ENCODE measurements around the gene BRS3.
"Not testable (repeated sequence)": the region's sequence is repeated elsewhere in the genome, so short reads cannot be mapped to it uniquely, and the experiment has no call there.

Gene BRS3

DNA sequence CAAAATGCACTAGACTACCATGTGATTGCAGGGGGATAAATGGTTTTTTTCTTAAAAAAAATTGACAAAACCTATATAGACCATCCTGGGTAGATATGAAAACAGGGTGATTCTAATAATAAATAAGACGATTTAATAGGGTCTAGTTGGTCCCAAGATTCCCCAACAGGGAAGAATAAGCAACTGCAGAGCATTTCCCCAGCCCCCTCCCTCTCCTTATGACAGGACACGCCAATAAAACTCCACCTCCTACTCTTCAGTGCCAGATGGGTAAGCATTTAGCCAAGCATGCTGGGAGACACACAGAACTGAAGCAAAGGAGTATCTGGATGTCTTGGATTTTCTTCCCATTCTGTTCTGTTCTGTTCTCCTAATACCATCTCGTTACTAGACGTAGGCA, at the start of gene BRS3:
Gene BRS3 (plus strand): TSS at position 301 of the 400 bp plus-strand sequence. CDS start 168 bp downstream, outside the sequence.
- DNase-seq: no peak

DNA sequence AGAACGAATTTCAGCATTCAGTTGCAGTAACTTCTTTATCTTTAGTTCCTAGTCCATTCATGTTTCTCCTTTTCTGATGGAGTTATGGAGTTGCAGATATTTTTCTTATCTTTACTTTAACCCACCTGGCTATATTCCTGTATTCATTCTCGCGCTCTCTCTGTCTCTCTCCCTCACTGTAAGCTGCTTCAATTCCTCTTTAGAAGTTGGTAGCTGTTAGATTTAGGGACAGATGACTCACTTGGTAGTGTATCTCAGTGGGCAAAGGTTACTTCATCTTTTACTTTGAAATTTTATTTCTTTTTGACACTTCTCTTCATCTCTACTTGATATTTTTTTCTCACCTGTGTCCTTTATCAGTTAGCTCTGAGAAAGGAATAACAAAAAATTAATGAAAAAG, 49.6 kb upstream of the BRS3 start:
- no peak for DNase-seq

DNA sequence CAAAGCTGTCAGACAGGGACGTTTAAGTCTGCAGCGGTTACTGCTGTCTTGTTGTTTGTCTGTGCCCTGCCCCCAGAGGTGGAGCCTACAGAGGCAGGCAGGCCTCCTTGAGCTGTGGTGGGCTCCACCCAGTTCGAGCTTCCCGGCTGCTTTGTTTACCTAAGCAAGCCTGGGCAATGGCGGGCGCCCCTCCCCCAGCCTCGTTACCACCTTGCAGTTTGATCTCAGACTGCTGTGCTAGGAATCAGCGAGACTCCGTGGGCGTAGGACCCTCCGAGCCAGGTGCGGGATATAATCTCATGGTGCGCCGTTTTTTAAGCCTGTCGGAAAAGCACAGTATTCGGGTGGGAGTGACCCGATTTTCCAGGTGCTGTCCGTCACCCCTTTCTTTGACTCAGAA, 42.1 kb upstream of the BRS3 start:
- not testable (repeated sequence) for DNase-seq

DNA sequence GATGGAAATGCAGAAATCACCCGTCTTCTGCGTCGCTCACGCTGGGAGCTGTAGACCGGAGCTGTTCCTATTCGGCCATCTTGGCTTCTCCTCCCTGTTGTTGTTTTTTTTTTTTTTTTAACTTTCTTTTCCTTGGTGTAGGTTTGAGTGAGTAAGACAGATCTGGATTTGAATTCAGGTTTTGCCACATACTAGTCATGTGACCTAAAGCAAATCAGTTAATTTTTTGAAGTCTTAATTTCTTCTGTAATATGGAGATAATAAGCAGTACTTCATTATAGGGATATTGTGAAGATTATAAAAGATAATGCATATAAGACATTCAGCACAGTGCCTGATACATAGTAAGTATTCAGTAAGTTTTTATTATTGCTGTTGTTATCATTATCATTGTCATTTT, 41.5 kb upstream of the BRS3 start:
- DNase-seq: no peak

DNA sequence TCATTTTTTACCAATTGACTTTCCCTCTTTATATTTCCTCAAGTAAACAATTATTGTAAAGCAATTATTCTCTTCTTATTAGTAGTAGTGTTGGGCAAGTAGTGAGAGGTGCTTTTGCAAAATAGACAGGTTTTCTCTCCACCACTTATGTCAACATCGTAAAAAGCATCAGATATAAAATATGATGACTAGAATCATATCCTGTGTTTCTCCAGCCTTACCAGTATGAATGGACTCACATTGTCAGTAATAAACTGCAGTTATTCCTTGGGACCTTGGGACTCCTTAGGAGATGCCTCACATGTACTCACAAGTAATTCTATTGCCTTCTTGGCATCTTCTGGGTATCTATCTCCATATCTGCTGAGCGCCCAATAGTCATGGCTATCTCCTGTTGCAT, 40.4 kb upstream of the BRS3 start:
- DNase-seq: no peak

DNA sequence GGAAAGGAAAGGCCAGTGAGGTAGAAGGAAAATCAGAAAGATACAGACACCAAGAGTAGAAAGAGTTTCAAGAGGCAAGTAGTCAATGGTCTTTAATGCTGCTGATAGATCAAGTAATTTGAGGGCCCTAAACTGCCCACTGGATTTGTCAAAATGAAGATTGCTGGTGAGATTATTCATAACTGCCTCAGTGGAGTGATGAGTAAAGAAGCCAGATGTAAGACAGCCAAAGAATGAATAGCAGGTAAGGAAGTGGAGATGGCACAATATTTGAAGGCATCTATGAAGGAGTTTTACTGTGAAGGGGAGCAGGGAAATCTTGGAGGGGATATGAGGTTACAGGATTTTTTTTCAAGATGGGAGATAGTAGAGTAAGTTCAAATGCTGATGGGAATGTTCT, 39.8 kb upstream of the BRS3 start:
- no peak for DNase-seq

DNA sequence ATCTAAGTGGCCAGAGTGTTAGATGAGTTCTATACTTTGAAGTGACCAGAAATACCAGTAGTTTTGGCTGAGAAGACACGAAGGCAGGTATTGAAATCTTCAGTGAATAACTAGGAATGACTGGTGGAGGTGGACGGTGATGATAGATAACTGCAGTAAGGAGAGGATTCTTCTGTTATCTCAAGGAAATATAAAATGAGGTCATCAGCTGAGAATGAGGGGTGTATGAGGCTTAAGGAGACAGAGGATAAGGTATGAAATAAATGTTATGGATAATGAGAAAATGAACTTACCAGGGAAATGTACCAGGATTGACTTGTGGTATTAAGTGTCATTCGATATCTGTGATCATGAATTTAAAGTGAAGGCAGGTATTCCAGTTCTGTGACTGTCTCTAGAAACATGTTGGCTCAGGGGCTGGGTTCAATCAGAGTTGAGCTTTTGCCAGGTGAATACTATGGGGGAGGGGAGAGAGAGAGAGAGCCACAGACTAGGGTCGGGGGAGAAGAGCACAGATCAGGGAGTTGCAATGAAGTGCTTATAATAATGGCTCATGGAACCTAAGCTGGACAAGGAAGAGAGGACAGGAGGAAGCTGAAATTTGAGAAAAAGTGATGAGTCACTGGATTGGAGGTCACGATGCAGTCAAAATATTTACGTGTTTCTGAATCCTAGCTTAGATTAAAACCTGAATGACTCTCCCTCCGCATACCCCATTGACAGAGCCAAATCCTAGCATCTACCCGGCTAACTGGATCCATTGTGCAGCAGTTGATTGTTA, 37.5 kb upstream of the BRS3 start:
- DNase-seq: no peak

DNA sequence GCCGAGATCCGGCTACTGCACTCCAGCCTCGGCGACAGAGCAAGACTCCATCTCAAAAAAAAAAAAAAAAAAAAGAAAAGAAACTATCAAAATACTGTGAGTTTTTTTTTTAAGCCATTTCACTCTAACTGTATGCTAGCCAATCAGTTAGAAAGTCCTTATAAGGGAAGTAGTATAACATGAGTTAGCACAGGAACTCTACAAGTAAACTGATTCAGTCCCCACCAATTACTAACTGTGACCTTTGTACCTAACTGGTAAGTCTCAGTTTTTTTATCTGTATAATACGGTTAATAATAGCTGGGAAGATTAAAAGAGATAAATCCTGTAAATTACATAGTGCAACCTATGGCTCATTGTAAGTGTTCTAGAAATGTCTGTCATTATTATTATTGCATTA, 35.1 kb upstream of the BRS3 start:
- no peak for DNase-seq

DNA sequence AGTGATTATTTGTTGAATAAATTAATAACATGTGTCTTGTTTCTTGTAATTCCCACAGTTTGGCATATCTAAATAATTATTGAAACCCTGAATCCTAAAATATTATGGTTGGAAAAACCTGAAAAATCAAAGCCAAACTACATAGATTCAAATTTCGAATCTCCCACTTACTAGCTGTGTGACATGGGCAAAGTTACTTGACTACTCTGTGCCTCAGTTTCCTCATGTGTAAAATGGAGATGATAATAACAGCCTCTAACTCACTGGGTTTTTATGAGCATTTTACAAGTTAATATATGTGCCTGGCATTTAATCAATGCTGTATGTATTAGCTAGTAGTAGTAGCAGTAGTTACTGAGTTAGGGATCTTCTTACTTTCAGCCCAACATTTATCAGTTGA, 34.6 kb upstream of the BRS3 start:
- no peak for DNase-seq

DNA sequence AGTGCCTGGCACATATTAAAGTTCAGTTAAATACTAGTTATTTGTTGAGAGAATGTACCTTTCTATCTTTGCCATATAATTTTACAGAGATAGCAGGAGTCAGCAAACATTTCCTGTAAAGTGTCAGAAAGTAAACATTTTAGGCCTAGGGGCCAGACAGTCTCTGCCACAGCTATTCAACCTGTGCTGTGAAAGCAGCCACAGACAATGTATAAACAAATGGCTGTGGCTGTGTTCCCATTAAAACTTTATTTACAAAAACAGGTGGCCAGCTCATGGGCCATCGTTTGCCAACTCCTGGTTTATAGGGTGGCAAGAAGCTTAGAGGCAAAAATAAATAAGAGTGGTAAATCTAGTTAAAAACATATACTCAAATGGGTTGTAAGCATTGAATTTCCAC, 34.0 kb upstream of the BRS3 start:
- DNase-seq: no peak

DNA sequence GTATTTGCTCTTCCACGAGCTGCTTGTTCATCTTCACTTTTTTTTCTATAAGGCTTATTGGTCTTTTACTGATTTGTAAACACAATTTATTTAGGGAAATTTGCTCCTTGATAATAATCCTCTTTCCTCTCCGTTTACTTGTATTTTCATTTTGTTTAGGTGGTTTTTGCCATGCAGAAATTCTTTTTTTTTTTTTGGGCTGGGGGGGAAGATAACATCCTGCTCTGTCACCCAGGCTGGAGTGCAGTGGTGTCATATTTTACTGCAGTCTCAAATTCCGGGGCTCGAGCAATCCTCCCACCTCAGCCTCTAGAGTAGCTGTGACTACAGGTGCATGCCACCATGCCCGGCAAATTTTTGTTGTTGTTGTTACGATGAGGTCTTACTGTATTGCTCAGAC, 31.6 kb upstream of the BRS3 start:
- no peak for DNase-seq

DNA sequence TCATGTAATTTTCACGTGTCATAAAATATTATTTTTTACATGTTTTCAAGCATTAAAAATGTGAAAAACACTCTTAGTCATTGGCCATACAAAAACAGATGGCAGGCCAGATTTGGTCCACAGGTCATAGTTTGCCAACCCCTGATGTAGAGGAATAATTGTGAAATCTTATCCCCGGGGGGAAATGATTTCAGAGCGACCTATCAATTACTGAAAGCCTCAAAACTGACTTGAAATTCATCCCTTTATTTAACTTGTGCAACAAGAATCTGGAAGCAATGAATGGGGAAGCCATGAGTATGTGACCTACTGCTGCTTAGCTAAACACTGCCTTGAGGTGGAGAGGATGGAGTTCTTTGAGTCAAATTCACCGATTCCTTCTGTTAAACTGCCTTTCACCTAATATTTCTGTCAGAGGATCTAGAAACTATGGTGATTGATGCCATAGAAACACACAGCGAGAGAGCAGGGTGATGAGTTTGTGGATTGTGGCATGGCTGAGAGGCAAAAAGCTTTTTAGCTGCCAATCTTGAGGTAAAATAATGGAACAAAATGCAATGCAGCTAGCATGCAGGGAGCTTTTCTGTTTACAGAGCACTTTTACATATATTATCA, 30.3 kb upstream of the BRS3 start:
- DNase-seq: no peak

DNA sequence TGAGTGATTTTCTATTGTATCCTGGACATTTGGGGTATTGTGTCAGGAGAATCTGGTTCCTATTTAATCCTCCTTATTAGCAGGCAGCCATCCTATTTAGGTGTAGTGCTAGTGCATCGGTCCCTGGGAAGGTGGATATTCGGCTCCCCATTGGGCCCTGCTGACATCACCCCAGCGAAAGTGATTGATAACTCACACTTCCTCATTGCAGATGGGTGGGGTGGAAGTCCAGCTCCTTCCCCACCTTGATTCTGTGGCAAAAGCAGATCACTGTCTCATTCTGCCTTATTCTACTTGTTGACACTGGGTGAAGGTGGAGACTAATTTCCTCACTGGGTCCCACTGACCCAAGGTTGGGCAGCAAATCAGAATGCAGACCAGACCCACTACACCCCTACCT, 23.2 kb upstream of the BRS3 start:
- DNase-seq: no peak

DNA sequence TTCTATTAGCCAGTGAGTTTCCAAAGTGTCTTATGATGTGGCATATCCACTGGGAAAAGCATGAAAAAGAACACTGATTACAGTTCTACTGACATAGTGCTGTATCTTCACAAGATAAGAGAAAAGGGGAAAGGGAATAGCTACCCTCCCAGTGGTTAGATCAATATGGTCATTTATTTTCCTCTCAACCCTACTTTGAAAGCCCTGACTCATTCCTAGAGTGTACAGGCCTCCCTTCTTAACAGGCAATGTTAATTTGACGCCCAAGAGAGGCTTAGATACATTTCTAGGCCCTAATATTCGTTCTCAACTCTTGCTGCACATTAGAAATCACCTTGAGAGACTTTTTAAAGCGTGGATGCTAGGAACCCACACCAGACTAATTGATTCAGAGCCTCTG, 20.4 kb upstream of the BRS3 start:
- no peak for DNase-seq

DNA sequence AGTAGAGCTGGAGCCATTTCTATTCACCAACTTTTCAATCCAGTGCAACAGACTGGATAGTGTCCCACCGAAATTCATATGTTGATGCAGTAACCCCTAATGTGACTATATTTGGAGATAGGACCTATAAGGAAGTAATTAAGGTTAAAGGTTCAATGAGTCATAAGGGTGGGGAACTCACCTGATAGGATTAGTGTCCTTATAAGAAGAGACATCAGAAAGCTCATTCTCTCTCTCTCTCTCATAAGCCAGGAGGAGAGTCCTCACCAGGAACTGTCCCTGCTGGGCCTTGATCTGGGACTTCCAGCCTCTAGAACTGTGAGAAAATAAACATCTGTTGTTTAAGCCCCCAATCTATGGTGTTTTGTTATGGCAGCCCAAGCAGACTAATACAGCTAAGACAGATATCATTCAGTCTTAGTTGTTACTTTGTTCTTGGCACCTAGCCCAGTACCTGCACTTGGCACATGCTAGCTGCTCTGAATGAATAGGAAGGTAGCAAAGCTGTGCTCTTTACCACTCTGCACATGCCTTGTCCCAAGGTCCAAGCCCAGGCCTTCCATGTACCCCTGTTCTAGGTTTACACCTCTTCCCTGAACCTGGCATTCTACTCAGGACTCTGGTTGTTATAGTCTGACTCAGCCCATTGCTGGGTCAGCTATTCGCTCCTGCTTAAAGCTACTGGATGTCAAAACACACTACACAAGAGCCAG, 19.2 kb upstream of the BRS3 start:
- DNase-seq: no peak

DNA sequence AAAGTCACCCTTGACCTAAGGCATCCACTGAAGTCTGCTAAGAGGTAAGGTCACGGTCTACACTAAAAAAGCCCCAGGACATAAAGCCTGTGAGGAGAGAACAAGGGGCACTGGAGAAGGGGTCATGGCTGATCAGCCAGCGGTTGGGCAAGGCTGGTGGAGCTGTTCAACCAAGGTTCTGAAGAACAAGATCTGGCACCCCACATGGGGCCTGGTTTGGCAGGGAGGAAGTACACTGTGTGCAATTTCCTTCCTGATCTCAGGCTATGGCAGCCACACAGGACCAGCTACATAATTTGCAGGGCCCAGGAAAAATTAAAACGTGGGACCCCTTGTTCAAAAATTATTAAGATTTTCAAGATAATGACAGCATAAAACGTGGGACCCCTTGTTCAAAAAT, 14.1 kb upstream of the BRS3 start:
- no peak for DNase-seq

DNA sequence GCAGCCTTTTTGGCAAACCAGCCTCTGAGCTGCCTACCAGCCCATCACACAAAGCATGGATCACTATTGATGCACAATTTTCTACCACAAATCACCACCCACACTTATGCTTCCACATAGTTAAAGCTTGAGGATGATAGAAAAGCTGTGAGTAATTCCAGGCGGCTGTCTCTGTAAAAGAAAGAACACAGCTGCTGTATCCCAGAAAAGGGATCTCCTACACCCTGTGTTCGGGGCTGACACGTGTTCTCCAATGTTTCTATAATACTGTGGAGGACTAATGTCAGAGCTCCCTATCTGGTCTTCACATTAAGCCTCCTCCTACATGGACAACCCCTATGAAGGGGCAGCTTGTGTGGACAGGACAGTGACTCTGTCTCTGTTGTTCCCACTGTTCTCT, 12.5 kb upstream of the BRS3 start:
- DNase-seq: no peak

DNA sequence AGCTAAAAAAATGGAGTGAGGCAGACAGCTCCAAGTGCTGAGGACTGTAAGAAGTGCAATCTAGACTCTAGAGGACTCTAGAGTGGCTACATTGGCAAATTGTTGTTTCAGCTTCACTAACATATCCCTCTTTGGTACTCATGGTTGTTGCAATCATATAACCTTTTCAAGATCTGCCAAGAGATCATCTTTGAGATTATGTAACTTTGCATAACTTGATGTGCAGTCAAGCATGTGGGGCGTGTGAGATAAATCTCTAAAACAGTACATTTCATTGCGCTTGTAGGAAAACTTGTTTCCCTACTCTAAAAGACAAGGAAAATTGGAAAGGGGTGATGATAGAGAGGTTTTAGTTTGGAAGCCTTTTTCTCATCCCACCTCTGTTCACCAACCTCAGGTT, 11.2 kb upstream of the BRS3 start:
- DNase-seq: no peak

DNA sequence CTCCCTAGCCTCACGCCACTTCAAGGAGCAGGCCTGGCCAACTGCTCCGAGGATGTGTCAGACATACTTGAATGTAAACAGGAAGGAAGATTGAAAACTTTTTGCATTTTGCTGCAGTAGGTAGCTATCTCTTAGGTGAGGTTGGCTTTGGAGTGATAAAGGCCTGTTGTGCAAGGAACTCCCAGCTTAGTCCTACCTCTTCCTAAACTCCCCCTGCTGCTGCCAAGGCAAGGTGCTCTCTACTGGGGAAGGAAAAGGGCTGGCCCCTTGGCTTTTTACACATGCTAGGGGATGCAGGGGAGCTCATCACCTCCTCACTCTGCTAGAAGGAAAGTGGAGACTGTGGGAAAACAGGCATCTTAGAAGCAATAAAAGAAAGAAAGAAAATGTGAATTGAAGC, 10.7 kb upstream of the BRS3 start:
- DNase-seq: no peak

DNA sequence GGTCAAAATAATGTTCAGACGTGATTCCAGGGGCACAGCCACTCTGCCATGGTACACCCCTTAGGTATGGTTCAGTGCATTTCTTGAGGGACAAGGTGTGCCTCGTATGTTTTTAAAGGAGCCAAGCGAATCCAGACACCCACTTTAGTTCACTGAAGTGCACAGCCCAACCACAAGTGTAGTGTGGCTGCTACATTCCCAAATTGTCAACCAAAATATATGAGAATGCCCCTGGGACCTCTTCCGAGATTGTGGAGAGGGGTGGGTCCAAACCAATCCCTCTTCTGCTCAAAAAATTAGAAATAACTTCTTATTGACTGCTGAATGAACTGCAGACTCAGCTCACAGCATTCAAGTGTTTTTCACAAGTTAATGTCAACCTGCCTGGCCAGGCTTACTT, 7.4 kb upstream of the BRS3 start:
- DNase-seq: no peak

DNA sequence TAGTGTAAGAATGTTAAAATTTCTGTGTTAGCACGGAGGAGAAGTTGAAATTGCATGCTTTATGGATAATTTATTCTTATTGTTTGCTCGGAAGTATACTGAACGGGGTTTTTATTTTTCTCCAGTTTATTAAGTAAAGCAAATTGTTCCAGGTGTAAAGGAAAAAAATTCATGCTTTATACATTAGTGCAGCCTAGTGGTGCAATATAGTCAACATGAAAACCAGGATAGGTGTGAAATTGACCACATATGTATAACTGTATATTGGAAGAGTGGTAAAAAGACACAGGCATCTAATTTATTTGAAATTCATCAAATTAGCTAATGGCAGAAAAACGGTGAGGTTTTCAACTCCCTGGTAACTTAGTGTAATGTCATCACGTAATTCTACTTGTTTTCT, 959 bp downstream of the BRS3 start:
- no peak for DNase-seq

DNA sequence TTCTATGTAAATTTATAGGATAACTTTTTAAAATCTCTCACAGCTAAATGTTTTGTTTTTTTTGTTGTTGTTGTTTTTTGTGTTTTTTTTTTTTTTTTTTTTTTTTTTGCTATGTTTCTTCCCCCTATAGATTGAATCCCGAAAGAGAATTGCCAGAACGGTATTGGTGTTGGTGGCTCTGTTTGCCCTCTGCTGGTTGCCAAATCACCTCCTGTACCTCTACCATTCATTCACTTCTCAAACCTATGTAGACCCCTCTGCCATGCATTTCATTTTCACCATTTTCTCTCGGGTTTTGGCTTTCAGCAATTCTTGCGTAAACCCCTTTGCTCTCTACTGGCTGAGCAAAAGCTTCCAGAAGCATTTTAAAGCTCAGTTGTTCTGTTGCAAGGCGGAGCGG, 4.1 kb downstream of the BRS3 start:
- DNase-seq: no peak

DNA sequence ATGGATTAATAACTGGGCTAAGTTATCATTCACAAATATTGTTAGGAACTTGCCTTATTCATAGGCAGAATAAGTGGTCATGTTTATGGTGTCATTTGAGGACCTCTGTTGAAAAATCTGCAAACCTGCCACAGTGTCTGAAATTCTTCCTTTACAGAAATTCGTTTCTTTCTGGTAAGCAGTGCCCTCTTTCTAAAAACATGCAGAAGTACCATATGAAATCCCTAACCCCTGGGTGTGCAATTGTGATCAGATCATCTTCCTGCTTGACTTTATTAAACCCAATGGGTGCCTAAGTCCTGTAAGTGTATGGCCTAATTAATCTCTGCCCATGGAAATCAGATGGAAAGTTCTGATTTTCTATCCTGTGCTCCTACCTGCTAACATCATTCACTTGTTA, 5.3 kb downstream of the BRS3 start:
- DNase-seq: no peak

DNA sequence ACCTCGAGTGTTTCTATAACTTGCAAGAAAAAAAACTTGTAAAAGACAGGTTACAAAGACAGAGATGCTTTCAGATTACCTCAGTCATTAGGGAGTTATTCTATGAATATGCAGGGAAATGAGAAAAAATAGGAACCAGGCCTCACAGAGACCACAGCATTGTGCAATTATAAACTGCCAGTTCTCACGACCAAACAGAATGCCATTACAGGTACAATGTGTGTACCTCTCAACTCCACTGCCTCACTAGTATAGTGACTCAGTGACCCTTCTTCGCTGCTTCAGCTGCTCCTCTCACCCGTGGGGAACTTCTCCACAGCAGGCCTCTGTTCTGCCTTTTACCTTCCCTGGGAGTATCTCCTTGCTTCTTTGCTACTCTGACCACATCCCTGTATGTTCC, 7.3 kb downstream of the BRS3 start:
- DNase-seq: no peak
